GM06990 (cell line): ENCODE measurements around the gene ACTR10.

Experiments
- DNase-seq: peaks from one replicate; pipeline ENCODE4 v3.0.0-alpha.2; 2011; ENCODE audit not compliant: insufficient read length; ENCODE audit errors: extremely low read depth
- H3K27me3 ChIP-seq: replicated peaks from 2 replicates; pipeline ENCODE4 v1.6.0; 2011; ENCODE audit warnings: low read length; ENCODE audit not compliant: control insufficient read depth, insufficient read depth
- H3K36me3 ChIP-seq: 2 replicates; pipeline ENCODE4 v1.5.1; 2011; ENCODE audit warnings: low read length; ENCODE audit not compliant: control insufficient read depth, insufficient read depth
- H3K4me3 ChIP-seq: replicated peaks from 2 replicates; pipeline ENCODE4 v1.5.1; 2011; ENCODE audit warnings: low read depth, mild to moderate bottlenecking, control low read depth, low read length
- TF ChIP-seq, protein P1 (sequence below): IDR thresholded peaks from 2 replicates; pipeline ENCODE4 v1.5.1; 2011; ENCODE audit warnings: low read length, control low read depth, mild to moderate bottlenecking, inconsistent platforms; ENCODE audit not compliant: insufficient read depth, poor library complexity, severe bottlenecking

Gene ACTR10

DNA sequence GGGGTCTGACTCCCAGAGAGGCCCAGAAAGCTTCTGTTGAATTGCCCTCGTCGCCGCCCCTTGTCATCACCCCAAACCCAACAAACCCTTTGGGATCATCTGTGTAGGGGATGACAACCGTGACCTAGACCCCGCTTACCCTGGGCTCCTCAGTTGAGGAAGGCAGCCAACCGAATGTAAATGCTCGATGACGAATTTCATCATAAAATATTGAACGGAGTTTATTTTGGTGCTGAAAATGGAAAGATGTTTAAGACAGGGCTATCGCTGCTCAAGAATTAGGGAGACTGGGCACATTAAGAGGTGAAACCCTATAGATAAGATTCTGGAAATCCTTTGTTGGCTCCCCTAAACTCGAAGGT, 512 bp downstream of the ACTR10 start:
- no peak for DNase-seq
- TF ChIP-seq, protein P1, sequence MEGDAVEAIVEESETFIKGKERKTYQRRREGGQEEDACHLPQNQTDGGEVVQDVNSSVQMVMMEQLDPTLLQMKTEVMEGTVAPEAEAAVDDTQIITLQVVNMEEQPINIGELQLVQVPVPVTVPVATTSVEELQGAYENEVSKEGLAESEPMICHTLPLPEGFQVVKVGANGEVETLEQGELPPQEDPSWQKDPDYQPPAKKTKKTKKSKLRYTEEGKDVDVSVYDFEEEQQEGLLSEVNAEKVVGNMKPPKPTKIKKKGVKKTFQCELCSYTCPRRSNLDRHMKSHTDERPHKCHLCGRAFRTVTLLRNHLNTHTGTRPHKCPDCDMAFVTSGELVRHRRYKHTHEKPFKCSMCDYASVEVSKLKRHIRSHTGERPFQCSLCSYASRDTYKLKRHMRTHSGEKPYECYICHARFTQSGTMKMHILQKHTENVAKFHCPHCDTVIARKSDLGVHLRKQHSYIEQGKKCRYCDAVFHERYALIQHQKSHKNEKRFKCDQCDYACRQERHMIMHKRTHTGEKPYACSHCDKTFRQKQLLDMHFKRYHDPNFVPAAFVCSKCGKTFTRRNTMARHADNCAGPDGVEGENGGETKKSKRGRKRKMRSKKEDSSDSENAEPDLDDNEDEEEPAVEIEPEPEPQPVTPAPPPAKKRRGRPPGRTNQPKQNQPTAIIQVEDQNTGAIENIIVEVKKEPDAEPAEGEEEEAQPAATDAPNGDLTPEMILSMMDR = no peak
- Histone ChIP-seq H3K27me3 (no peaks in the 10 kb centered on the region), H3K4me3 (peak overlapping the region; percentile 74), H3K36me3 (no peaks in the 10 kb centered on the region; the same call in 1 of the 2 replicates)

DNA sequence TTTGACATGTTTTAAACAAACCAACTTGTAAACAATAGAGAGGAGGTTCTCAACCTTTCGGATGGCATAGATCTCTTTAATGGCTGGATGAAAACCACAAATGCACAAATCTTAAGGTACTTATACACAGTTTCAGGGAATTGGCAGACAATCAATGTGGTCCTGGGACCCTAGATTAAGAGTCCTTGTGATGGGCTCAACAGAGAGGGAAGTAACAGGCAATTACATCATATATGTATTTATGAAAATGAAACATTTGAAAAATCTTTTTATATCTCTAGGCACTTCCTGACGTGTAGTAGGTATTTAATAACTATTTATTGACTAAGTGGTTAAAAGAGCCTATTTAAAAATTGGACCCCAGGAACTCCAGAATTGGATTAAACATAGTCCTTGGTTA, 897 bp downstream of the ACTR10 start:
- no peak for DNase-seq
- Histone ChIP-seq H3K36me3 (no peaks in the 10 kb centered on the region; the same call in 1 of the 2 replicates), H3K27me3 (no peaks in the 10 kb centered on the region), H3K4me3 (peak overlapping the region; percentile 74)
- TF ChIP-seq, protein P1 = no peak

DNA sequence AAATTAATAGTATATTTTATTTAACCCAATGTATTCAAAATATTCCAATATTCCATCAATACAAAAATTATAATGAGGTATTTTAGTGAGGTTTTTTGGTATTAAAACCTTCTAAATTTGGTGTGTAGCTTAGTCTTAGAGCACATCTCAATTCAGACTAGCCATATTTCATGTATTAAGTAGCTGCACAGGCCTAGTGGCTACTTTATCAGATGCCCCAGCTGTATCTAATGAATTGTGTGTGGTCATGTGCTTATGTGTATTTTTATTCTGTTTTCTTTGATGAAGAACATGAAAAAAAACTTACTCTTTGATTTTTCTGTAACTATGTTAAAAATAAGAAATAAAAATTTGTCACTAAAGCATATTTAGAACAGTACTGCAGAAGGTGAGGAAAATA, 13.2 kb downstream of the ACTR10 start:
- no peak for DNase-seq
- Histone ChIP-seq H3K4me3 (no peak overlapping the region), H3K27me3 (no peaks in the 10 kb centered on the region), H3K36me3 (peaks cover 1% of the 10 kb centered on the region)
- TF ChIP-seq, protein P1 = no peak

DNA sequence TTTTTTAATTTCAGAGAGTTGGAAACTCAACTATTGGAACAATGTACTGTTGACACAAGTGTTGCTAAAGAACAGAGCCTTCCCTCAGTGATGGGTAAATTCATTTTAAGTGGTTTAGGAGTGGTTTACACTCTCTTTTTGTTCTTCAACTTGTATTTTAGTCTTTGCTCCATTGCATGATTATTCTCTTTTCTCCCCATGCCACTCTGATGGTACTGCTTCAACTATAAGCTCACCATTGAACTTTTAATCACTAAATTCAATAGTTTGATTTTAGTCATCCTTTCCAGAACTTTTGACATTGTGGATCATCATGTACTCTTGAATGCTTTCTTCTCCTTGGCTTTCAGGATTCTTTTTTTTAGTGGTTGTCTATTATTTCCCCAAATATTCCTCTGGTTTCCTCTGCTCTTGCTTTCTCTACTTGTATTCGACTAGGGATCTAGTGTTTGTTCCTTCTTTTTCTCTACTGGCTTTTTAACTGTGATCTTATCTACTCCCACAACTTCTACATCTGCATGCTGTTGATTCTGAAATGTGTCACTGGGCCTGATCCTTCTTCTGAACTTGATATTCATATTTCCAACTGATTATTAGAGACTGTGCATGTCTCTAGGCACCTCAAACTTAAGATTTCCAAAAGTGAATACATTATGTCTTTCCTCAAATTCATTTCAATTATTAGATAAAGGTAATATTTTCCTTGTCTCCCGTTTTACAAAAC, 15.4 kb downstream of the ACTR10 start:
- no peak for DNase-seq
- TF ChIP-seq, protein P1 = no peak

DNA sequence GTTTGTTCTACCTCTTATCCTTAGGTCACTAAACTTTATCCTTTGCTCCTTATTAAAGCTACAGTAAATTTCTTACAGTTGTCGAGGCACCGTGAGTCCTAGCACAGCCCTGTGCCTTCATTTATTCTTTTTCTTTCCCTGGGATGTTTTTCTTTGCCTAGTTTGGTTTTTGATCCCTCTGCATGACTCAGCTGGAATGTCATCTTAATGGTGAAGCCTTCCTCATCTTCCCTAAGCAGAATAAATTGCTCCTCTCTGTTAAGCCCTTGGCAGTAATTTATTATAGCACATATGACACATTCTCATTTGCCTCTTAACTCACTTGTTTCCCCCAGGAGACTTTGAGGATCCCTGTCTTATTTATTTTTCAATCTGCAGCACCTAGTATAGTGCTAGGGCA, 16.6 kb downstream of the ACTR10 start:
- H3K27me3 ChIP-seq = no peaks in the 10 kb centered on the region
- TF ChIP-seq, protein P1 = no peak
- no peak overlapping the region for H3K4me3 ChIP-seq
- no peak for DNase-seq
- peaks cover 1% of the 10 kb centered on the region for H3K36me3 ChIP-seq

More for the DNA sequence above, 15.4 kb downstream of the ACTR10 start:
- no peaks in the 10 kb centered on the region for H3K27me3 ChIP-seq
- peaks cover 1% of the 10 kb centered on the region for H3K36me3 ChIP-seq
- H3K4me3 ChIP-seq = no peak overlapping the region
